Fibroblast of pulmonary artery (primary cell): ENCODE data around the gene LHFPL3.

Experiments used
- DNase-seq: peaks from one replicate; pipeline ENCODE4 v3.0.0-alpha.2; 2010; ENCODE audit warnings: low read depth
- H3K4me3 ChIP-seq: replicated peaks from 2 replicates; pipeline ENCODE4 v1.5.1; 2011; ENCODE audit warnings: low read depth, mild to moderate bottlenecking, control low read depth, low read length, moderate library complexity
- CTCF ChIP-seq: IDR thresholded peaks from 2 replicates; pipeline ENCODE4 v1.5.1; 2011; ENCODE audit warnings: mild to moderate bottlenecking, control low read depth, low read length, inconsistent platforms; ENCODE audit errors: missing control alignments

The LHFPL3 gene

GRCh38 chr7:104950754-104951153 lies 622.4 kb downstream of the LHFPL3 start:
- no peak for TF ChIP-seq CTCF
- H3K4me3 ChIP-seq = no peak overlapping the region
- DNase-seq = peak; percentile 64

- no peak for TF ChIP-seq CTCF
- no peak overlapping the region for H3K4me3 ChIP-seq
- DNase-seq = peak; percentile 53
Observed at GRCh38 chr7:104951546-104951945, 623.1 kb downstream of the LHFPL3 start.

GRCh38 chr7:104955276-104955675 lies 626.9 kb downstream of the LHFPL3 start:
- TF ChIP-seq CTCF = no peak
- DNase-seq = no peak
- H3K4me3 ChIP-seq = no peak overlapping the region
